RWPE2 (cell line): ENCODE measurements around the gene DOK1.

Experiments used
- ATAC-seq: fragments of 200-7000 bp; cut with Tn5 transposase; 3 replicates; pipeline ENCODE4 v1.9.1; 2021; ENCODE audit warnings: low read depth
- DNase-seq: peaks from one replicate; pipeline ENCODE4 v3.0.0-alpha.2; 2020; ENCODE audit warnings: low spot score
- H3K27ac ChIP-seq: fragments of 450-650 bp; 2 replicates; pipeline ENCODE4 v1.5.1; 2017; ENCODE audit warnings: mild to moderate bottlenecking; ENCODE audit not compliant: poor library complexity, severe bottlenecking
- H3K27me3 ChIP-seq: fragments of 250-450 bp; sonication (Bioruptor Pico); 2 replicates; pipeline ENCODE4 v1.5.1; 2021; ENCODE audit warnings: mild to moderate bottlenecking, moderate library complexity; ENCODE audit not compliant: insufficient read depth, poor library complexity, severe bottlenecking
- H3K36me3 ChIP-seq: fragments of 250-450 bp; sonication (Bioruptor Pico); 2 replicates; pipeline ENCODE4 v1.5.1; 2020; ENCODE audit warnings: low read depth, mild to moderate bottlenecking, moderate library complexity
- H3K4me1 ChIP-seq: fragments of 250-450 bp; sonication (Bioruptor Pico); 2 replicates; pipeline ENCODE4 v1.5.1; 2021; ENCODE audit warnings: mild to moderate bottlenecking, moderate library complexity; ENCODE audit not compliant: insufficient read depth, poor library complexity, severe bottlenecking
- H3K4me3 ChIP-seq: fragments of 250-450 bp; sonication (Bioruptor Pico); 2 replicates; pipeline ENCODE4 v1.5.1; 2021; ENCODE audit warnings: mild to moderate bottlenecking, moderate library complexity; ENCODE audit not compliant: severe bottlenecking
- H3K9me3 ChIP-seq: fragments of 250-450 bp; sonication (Bioruptor Pico); 2 replicates; pipeline ENCODE4 v1.5.1; 2021; ENCODE audit warnings: mild to moderate bottlenecking, moderate library complexity; ENCODE audit not compliant: severe bottlenecking
- TF ChIP-seq, protein P1 (sequence below): fragments of 450-650 bp; IDR thresholded peaks from one replicate; pipeline ENCODE4 v1.5.1; 2017; ENCODE audit warnings: mild to moderate bottlenecking, moderate library complexity; ENCODE audit not compliant: poor library complexity, severe bottlenecking

DOK1 gene

DNA sequence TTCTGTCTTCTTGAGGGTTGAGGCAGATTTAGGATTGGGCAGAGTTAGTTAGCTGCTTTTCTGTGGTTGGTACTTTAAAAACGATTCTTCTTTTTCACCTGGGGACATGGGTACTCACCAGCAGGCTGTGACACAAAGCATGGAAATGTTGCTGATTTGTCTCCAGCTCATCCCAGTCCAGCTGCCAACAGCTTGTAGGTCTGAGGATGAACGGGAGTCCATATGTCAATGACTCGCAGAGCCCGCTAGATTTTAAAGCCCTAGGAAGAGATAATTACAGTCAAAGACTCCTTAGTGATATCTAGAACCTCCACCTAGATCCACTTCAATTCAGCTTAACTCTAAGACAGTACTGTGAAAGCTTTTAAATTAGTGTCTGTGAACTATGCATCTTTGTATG is 20.8 kb downstream of the DOK1 start:
- Histone ChIP-seq H3K27ac (peak overlapping the region; percentile 89), H3K36me3 (no peaks in the 10 kb centered on the region), H3K4me3 (no peak overlapping the region), H3K4me1 (peaks cover 14% of the 10 kb centered on the region), H3K9me3 (no peaks in the 10 kb centered on the region), H3K27me3 (no peaks in the 10 kb centered on the region)
- TF ChIP-seq, protein P1, sequence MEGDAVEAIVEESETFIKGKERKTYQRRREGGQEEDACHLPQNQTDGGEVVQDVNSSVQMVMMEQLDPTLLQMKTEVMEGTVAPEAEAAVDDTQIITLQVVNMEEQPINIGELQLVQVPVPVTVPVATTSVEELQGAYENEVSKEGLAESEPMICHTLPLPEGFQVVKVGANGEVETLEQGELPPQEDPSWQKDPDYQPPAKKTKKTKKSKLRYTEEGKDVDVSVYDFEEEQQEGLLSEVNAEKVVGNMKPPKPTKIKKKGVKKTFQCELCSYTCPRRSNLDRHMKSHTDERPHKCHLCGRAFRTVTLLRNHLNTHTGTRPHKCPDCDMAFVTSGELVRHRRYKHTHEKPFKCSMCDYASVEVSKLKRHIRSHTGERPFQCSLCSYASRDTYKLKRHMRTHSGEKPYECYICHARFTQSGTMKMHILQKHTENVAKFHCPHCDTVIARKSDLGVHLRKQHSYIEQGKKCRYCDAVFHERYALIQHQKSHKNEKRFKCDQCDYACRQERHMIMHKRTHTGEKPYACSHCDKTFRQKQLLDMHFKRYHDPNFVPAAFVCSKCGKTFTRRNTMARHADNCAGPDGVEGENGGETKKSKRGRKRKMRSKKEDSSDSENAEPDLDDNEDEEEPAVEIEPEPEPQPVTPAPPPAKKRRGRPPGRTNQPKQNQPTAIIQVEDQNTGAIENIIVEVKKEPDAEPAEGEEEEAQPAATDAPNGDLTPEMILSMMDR = no peak
- ATAC-seq (no peak), DNase-seq (no peak)

DNA sequence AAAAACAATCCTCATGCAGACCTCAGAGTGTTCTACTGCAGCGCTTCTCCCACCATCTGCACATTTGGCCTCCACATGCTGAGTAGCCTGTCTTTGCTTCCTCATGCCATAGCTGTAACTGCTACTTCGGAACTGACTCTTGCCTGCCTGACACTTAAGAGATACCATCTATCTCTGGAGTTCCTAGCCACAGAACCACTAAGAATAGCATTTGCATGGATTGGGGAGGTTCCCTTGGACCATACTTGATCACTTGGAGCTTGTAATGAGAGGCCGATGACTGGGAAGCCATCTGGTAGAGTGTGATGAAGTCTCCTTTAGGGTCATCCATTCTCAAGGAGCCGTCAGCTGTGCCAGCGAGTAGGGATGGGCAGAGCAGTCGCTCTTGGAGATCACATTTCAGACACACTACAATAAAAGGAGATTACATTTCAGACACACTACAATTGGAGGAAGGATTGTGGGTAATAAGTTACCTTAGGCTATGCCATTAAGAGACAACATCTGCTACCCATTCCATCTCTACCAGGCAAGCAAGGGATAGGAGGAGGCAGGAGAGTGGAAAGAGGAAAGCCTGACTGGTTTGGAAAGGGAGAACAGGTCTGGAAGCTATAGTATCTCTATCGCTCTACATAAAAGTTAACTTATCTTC is 21.8 kb downstream of the DOK1 start:
- ATAC-seq = no peak
- no peak overlapping the region for H3K4me3 ChIP-seq
- TF ChIP-seq, protein P1 = no peak

DNA sequence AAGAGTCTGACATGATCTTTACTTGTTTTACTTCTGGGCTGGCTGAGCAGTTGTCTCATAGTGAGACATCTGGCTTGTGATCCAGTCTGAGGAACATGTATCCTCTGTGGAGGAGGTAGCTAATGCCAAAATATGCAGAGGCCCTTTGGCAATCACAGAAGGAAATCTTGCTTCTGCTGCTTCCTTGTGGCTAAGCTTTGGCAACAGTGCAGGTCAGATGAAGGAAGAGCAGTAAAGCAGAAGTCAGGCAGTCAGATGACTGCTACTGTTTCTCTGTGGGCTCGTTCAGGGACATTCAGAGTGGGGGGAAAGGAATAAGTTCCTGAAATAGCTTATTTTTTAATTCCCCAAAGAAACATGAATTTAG is 22.3 kb downstream of the DOK1 start:
- H3K27ac ChIP-seq = no peak overlapping the region
- H3K36me3 ChIP-seq = no peaks in the 10 kb centered on the region

More for the DNA sequence above, 21.8 kb downstream of the DOK1 start:
- H3K27me3 ChIP-seq = no peaks in the 10 kb centered on the region
- H3K4me1 ChIP-seq = peaks cover 14% of the 10 kb centered on the region
- no peak for DNase-seq
- H3K9me3 ChIP-seq = no peaks in the 10 kb centered on the region
- H3K36me3 ChIP-seq = no peaks in the 10 kb centered on the region
- H3K27ac ChIP-seq = no peak overlapping the region

DNA sequence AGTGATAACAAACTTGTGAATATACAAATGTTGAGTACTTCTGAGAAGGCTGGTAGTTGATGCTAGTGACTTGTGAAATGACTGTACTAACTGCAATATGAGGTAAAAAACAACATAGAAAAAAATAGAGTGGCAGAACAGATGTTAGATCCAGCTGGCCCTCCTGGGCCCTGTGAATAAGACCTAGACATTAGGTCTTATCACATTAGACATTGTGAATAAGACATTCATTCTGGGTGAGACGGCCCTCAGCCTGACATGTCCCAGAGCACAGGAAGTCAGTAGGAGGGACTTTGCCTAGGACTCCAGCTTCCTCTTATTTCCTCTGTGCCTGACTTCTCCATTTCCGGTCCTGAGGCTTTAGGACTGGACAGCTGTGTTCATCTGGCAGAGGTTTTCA is 22.9 kb downstream of the DOK1 start:
- peaks cover 14% of the 10 kb centered on the region for H3K4me1 ChIP-seq
- H3K36me3 ChIP-seq = no peaks in the 10 kb centered on the region
- TF ChIP-seq, protein P1 = no peak
- DNase-seq (no peak), ATAC-seq (no peak)
- no peak overlapping the region for H3K27ac ChIP-seq
- no peaks in the 10 kb centered on the region for H3K9me3 ChIP-seq
- no peaks in the 10 kb centered on the region for H3K27me3 ChIP-seq
- no peak overlapping the region for H3K4me3 ChIP-seq

More for the DNA sequence above, 22.3 kb downstream of the DOK1 start:
- DNase-seq (no peak), ATAC-seq (no peak)
- H3K4me3 ChIP-seq = no peak overlapping the region
- H3K4me1 ChIP-seq = peaks cover 14% of the 10 kb centered on the region
- TF ChIP-seq, protein P1 = no peak
- H3K9me3 ChIP-seq = no peaks in the 10 kb centered on the region
- no peaks in the 10 kb centered on the region for H3K27me3 ChIP-seq

DNA sequence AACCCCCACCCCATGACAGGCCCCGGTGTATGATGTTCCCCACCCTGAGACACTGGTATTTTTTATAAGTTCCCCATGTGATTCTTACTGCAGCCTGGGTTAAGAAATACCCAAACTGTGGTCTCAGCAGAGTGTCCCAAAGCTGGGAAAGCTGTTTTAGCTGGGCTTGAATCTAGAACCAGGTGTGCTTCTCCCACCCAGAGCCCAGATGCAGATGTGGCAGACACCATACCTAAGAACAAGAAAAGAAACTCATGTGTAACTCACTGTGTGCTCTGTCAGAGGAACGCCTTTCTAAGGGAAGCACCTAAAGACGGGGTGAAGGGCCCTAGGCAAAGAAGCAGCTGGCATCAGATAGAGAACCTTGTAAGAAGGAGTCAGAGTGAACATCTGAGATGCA is 23.9 kb downstream of the DOK1 start:
- Histone ChIP-seq H3K36me3 (no peaks in the 10 kb centered on the region), H3K4me3 (no peak overlapping the region), H3K27me3 (no peaks in the 10 kb centered on the region), H3K27ac (no peak overlapping the region), H3K9me3 (no peaks in the 10 kb centered on the region), H3K4me1 (peaks cover 10% of the 10 kb centered on the region)
- DNase-seq (no peak), ATAC-seq (no peak)
- TF ChIP-seq, protein P1 = no peak
